Fibroblast of lung (primary cell): ENCODE measurements around the gene PANK4. TPM values are rescaled to one million over a fixed set of nuclear protein-coding genes. Genes with fewer than 3 reads are reported as not detected.
A peak's percentile ranks its signal among the peaks of the same experiment; 100 is the strongest.

Experiments
- DNase-seq, 2 donors: peaks; one replicate each; pipeline versions ENCODE4 v3.0.0 to v3.0.0-alpha.2; 2010; ENCODE audit warnings: low read depth in 2 of 2
- H2AFZ ChIP-seq: 2 replicates; pipeline ENCODE4 v1.5.1; 2012; ENCODE audit warnings: low read length, control low read depth, inconsistent platforms
- H3K27ac ChIP-seq: 2 replicates; pipeline ENCODE4 v1.5.1; 2011; ENCODE audit warnings: low read length, control low read depth; ENCODE audit not compliant: insufficient read depth
- H3K27me3 ChIP-seq: 2 replicates; pipeline ENCODE4 v1.5.1; 2011; ENCODE audit warnings: mild to moderate bottlenecking, low read length; ENCODE audit not compliant: control insufficient read depth, insufficient read depth
- H3K36me3 ChIP-seq: 2 replicates; pipeline ENCODE4 v1.5.1; 2011; ENCODE audit warnings: low read length; ENCODE audit not compliant: control insufficient read depth, insufficient read depth
- H3K4me1 ChIP-seq: 2 replicates; pipeline ENCODE4 v1.5.1; 2011; ENCODE audit warnings: low read length; ENCODE audit not compliant: control insufficient read depth, insufficient read depth; ENCODE audit errors: extremely low read depth
- H3K4me2 ChIP-seq: 2 replicates; pipeline ENCODE4 v1.5.1; 2011; ENCODE audit warnings: low read length, control low read depth; ENCODE audit not compliant: insufficient read depth; ENCODE audit errors: extremely low read depth
- H3K4me3 ChIP-seq, 4 experiments: fragments of 200-600 bp in 1 of 4; sonication (generic) in 1 of 4; replicated peaks in 1 of 4; 2 replicates each; pipeline ENCODE4 v1.5.1; 2011 to 2016; ENCODE audit warnings: low read length in 4 of 4, low read depth in 3 of 4, mild to moderate bottlenecking in 3 of 4, control low read depth in 2 of 4, inconsistent platforms in 1 of 4, mixed read lengths in 1 of 4; ENCODE audit not compliant: insufficient read depth in 1 of 4; ENCODE audit errors: control extremely low read depth in 1 of 4
- H3K79me2 ChIP-seq: 2 replicates; pipeline ENCODE4 v1.5.1; 2012; ENCODE audit warnings: mild to moderate bottlenecking, low read length, inconsistent platforms; ENCODE audit not compliant: control insufficient read depth, insufficient read depth
- H3K9ac ChIP-seq: 2 replicates; pipeline ENCODE4 v1.5.1; 2011; ENCODE audit warnings: mild to moderate bottlenecking, low read length, control low read depth; ENCODE audit not compliant: insufficient read depth
- H3K9me3 ChIP-seq: 2 replicates; pipeline ENCODE4 v1.5.1; 2012; ENCODE audit warnings: low read depth, low read length; ENCODE audit not compliant: control insufficient read depth, insufficient read depth
- H4K20me1 ChIP-seq: 2 replicates; pipeline ENCODE4 v1.5.1; 2011; ENCODE audit warnings: low read length; ENCODE audit not compliant: control insufficient read depth, insufficient read depth; ENCODE audit errors: extremely low read depth
- CTCF ChIP-seq, 2 donors: IDR thresholded peaks in 1 of 2; conservative IDR thresholded peaks in 1 of 2; 1 replicate in 1 of 2; 2 replicates in 1 of 2; pipeline ENCODE4 v1.5.1; 2011 to 2012; ENCODE audit warnings: low read length in 2 of 2, control low read depth in 1 of 2, inconsistent platforms in 1 of 2, low read depth in 1 of 2, mild to moderate bottlenecking in 1 of 2
- EZH2 ChIP-seq: IDR thresholded peaks from 2 replicates; pipeline ENCODE4 v1.5.1; 2012; ENCODE audit warnings: low read length, control low read depth, mild to moderate bottlenecking; ENCODE audit errors: missing control alignments
- polyA plus RNA-seq, 2 donors: library from polyadenylated mRNA; depleted of rRNA in 1 of 2; stranded (reverse) in 1 of 2; unstranded in 1 of 2; fragments of >200 nt; gene quantifications; 2 replicates each; pipeline ENCODE4 v1.2.1, GENCODE V29; 2011 to 2012; ENCODE audit warnings: missing spikeins in 1 of 2
- total RNA-seq: library from RNA; depleted of rRNA; stranded (reverse); fragments of >200 nt; gene quantifications from 2 replicates; pipeline ENCODE4 v1.2.1, GENCODE V29; 2014

The PANK4 gene
- total and polyA plus RNA-seq, 2 donors (not counting 1 experiment from before 2014, with no cell fraction given) = 8.5 to 17.0 TPM

DNA sequence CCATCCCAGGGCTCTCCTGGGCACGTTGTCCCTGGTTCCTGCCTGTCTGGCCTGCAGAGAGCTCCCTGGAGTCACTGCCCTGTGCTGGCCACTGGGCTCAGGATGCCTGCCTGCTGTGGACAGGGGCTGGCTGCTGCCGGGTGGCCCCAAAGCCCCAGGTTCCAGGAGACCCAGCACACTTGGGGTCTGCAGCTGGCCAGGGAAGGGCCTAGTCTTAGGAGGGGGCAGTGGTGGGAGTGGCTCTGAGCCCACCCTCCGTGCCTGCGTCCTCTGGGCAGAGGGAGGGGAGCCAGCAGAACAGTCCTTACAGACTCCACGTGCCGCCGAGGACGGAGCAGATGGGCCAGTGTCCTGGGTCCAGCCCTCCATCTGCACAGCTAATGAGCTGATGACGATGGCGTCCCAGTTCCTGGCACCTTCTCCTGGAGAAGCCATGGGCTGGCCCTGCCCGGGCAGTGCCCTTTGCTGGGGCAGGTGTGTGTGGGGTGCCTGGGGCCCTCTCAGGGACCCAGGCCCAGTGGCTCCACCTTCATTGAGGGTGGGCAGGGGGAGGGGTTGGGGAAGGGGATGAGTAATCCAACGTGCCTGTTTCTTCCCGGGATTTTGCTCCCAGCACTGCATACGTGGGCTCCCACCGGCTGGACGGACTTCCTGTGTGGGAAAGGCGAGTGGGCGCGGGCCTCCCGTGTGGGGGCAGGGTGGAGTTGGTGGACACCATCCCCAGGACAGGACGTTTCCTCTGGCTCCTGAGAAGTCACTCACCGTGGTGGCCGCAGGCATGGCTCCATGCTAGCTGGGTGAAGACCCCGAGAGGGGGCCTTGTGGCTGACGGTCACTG is 57.1 kb downstream of the PANK4 start:
- Histone ChIP-seq H3K4me3 (no peak overlapping the region), H3K4me2 (no peak overlapping the region), H3K27me3 (peaks cover 7% of the 10 kb centered on the region), H2AFZ (no peak overlapping the region), H3K27ac (no peak overlapping the region), H3K79me2 (no peaks in the 10 kb centered on the region), H3K36me3 (no peaks in the 10 kb centered on the region), H4K20me1 (no peaks in the 10 kb centered on the region), H3K4me1 (no peaks in the 10 kb centered on the region), H3K9me3 (no peaks in the 10 kb centered on the region), H3K9ac (no peak overlapping the region)
- DNase-seq = no peak
- TF ChIP-seq EZH2 = no peak
- TF ChIP-seq CTCF (conservative IDR thresholded peaks at IDR 0.05 in 1 of 2, IDR thresholded peaks at IDR 0.05 in 1 of 2; ENCODE audit: low read depth in 1 of 2, low read length in 2 of 2) = no peak

DNA sequence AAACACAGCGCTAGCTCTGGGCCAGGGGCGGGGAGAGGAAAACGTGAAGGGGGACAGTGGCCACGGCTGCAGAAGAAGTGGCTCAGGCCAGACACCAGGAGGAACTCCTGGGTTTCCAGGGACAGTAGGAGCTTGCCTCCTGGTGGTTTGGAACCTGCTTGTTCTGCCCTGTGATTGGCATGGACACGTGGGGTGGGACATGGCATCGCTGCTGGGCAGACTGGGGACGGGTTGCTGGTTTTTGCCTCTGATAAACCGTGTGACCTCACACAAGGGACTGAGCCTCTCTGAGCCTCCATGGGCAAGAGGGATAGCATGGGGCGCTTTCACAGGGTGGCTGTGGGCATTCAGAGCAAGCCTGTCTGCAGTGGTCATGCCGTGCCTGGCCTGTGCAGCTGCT is 57.9 kb downstream of the PANK4 start:
- no peaks in the 10 kb centered on the region for H3K4me1 ChIP-seq
- no peaks in the 10 kb centered on the region for H4K20me1 ChIP-seq
- H3K9me3 ChIP-seq = no peaks in the 10 kb centered on the region
- no peak overlapping the region for H3K4me2 ChIP-seq
- no peak for DNase-seq
- H2AFZ ChIP-seq = no peak overlapping the region
- TF ChIP-seq EZH2 (no peak), CTCF (conservative IDR thresholded peaks at IDR 0.05 in 1 of 2, IDR thresholded peaks at IDR 0.05 in 1 of 2; ENCODE audit: low read depth in 1 of 2, low read length in 2 of 2) (no peak)
- H3K36me3 ChIP-seq = no peaks in the 10 kb centered on the region
- no peak overlapping the region for H3K9ac ChIP-seq
- H3K4me3 ChIP-seq = no peak overlapping the region
- no peak overlapping the region for H3K27ac ChIP-seq
- no peaks in the 10 kb centered on the region for H3K79me2 ChIP-seq
- peaks cover 10% of the 10 kb centered on the region for H3K27me3 ChIP-seq

DNA sequence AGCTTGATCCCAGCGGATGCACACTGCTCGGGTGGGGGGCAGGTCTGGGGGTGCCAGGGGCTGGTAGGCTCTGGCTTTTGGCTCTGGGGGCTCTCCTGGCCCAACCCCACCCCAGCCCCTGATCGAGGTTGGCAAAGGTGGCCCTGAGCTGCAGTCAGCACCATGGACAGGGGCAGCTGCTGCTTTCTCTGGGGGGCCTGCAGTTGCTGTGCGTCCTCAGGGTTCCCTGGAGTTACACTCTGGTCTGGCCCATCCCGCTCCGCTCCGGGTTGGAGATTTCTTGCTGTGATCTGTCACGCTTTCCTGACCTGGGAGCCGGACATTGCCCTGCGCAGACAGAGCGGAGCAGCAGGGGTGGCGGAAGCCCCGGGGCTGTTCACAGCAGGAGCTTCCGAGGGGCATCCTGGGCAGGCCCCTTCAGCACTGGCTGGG is 58.3 kb downstream of the PANK4 start:
- Histone ChIP-seq H2AFZ (no peak overlapping the region), H3K36me3 (no peaks in the 10 kb centered on the region), H3K27ac (no peak overlapping the region), H4K20me1 (no peaks in the 10 kb centered on the region), H3K4me3 (no peak overlapping the region), H3K4me2 (no peak overlapping the region), H3K9me3 (no peaks in the 10 kb centered on the region), H3K9ac (no peak overlapping the region), H3K4me1 (no peaks in the 10 kb centered on the region), H3K27me3 (peaks cover 10% of the 10 kb centered on the region), H3K79me2 (no peaks in the 10 kb centered on the region)
- DNase-seq = peak; percentile 20 to 31
- TF ChIP-seq CTCF (conservative IDR thresholded peaks at IDR 0.05 in 1 of 2, IDR thresholded peaks at IDR 0.05 in 1 of 2; ENCODE audit: low read depth in 1 of 2, low read length in 2 of 2) = no peak
- TF ChIP-seq EZH2 = no peak
